GM12865 (cell line): ENCODE data around the gene GRK3.
A peak's percentile ranks its signal among the peaks of the same experiment; 100 is the strongest.

Source experiments
- DNase-seq: peaks from one replicate; pipeline ENCODE4 v3.0.0; 2010; ENCODE audit warnings: low read depth
- H3K4me3 ChIP-seq: 2 replicates; pipeline ENCODE4 v1.5.1; 2011; ENCODE audit warnings: mild to moderate bottlenecking, low read depth, low read length, control low read depth
- TF ChIP-seq, protein P1 (sequence below): IDR thresholded peaks from 2 replicates; pipeline ENCODE4 v1.5.1; 2011; ENCODE audit warnings: low read length, control low read depth, low read depth, inconsistent platforms; ENCODE audit not compliant: insufficient read depth; ENCODE audit errors: missing control alignments

Gene GRK3

DNA sequence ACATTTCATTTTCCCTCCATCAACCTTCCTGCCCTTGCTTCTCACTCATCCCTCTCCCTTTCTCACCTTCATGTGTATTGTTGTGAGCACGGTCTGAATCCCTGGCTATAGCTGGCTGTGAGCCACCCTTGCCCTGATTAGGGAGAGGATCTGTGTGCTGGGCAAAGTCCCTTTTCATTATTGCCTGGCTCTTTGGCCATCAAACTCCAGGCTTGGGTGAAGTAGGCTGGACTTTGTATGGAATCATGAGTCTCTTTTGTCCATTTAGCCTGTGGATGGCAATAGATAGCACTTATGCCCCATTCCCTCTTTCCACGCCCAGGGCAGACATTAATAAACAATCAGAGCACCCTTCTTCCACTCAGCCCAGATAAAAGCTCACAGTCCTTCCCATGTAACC is 184.2 kb downstream of the GRK3 start:
- H3K4me3 ChIP-seq: no peak overlapping the region
- DNase-seq: no peak
- TF ChIP-seq, protein P1, sequence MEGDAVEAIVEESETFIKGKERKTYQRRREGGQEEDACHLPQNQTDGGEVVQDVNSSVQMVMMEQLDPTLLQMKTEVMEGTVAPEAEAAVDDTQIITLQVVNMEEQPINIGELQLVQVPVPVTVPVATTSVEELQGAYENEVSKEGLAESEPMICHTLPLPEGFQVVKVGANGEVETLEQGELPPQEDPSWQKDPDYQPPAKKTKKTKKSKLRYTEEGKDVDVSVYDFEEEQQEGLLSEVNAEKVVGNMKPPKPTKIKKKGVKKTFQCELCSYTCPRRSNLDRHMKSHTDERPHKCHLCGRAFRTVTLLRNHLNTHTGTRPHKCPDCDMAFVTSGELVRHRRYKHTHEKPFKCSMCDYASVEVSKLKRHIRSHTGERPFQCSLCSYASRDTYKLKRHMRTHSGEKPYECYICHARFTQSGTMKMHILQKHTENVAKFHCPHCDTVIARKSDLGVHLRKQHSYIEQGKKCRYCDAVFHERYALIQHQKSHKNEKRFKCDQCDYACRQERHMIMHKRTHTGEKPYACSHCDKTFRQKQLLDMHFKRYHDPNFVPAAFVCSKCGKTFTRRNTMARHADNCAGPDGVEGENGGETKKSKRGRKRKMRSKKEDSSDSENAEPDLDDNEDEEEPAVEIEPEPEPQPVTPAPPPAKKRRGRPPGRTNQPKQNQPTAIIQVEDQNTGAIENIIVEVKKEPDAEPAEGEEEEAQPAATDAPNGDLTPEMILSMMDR: no peak

DNA sequence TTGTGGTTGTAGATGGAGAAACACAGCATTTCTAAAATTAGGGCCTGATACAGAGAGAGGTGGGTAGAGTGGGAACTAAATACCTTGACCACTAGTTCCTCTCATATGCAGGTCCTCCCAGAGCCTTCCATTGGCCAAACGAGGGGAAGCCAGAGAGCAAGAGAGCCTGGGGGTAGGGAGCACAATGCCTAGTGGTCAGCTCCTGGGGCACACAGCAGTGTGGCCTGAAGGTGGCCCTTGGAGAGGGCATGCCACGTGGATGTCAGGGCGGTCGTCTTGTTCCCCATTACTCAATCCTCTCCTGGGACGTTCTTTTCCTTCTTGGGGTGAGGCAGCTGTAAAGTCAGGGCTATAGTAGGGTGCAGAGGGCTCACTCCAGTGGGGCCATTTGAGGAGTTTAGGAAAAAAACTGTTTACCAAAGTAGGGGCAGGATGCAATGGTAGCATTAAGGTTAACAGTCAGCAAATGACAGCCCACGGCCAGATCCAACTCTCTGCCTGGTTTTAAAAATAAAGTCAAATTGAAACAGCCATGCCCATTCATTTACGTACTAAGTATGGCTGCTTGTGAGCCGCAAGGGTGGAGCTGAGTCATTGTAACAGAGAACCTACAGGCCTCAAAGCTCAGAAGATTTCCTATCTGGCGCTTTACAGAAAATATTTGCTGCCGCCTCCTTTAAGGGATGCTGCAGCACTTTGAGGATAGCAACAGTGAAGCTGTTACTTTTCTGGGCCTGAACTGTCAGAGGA is 185.1 kb downstream of the GRK3 start:
- no peak overlapping the region for H3K4me3 ChIP-seq
- DNase-seq: peak; percentile 88
- TF ChIP-seq, protein P1: no peak

DNA sequence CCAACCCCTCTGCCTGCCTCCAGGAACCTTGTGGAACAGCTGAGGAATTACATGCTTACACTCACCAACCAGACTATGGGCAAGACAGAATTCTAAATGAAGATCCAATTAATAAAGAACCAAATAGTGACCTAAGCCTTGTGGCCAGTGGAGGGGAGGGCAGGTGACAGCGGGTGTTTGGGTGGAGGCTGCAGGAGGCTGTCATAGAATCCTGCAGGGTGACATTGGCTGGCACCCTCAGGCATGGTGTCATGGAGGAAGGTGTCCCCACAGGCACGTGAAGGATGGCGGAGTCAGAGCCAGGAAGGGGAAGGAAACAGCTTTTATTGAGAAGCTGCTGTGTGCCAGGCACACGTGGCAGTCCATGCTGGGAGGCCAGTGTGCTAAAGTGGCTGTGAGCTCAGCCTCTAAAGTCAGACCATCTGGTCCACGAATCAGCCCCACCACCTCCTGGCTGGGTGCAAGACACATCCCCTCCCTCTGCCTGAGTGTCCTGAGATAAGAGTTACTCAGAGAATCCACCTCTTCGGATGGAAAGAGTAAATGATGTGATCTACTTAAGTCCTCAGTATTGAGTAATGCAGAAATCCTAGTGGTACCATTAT is 186.2 kb downstream of the GRK3 start:
- TF ChIP-seq, protein P1: no peak
- DNase-seq: no peak
- H3K4me3 ChIP-seq: no peak overlapping the region

DNA sequence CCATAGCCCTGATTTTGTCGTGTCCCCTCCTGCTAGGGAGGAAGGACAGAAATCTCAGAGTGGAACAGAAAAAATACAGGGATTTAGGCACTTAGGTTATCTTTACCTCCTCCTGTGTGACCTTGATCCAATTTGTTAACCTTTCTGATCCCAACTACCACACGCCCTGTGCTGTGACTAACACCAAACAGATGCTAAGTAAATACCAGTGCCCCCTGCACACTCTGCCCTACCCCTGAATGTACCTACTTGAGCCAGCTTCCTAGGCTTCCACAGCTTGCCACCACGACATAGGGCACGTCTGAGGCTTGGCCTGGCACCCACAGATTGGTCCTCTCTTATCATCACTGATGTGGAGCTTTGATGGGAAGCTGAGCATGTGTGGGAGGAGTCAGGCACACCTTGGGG is 186.7 kb downstream of the GRK3 start:
- TF ChIP-seq, protein P1: no peak
- DNase-seq: no peak
- H3K4me3 ChIP-seq: no peak overlapping the region

DNA sequence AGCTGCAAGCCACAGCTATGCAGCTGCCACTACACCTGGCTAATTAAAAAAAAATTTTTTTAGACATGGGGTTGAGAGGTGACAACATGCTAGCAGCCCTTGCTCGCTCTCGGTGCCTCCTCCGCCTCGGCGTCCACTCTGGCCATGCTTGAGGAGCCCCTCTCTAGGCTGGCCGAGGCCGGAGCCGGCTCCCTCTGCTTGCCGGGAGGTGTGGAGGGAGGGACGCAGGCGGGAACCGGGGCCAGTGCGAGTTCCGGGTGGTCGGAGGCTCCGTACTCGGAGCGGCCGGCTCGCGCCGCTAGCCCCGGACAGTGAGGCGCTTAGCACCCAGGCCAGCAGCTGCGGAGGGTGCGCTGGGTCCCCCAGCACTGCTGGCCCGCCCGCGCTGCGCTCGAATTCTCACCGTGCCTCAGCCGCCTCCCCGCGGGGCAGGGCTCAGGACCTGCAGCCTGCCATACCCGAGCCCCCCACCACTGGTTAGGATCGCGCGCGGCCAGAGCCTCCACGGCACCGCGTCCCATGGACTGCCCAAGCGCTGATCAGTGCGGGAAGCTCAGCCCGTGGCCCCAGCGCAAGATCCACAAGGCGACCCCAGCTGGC is 188.2 kb downstream of the GRK3 start:
- no peak for DNase-seq
- H3K4me3 ChIP-seq: no peak overlapping the region

DNA sequence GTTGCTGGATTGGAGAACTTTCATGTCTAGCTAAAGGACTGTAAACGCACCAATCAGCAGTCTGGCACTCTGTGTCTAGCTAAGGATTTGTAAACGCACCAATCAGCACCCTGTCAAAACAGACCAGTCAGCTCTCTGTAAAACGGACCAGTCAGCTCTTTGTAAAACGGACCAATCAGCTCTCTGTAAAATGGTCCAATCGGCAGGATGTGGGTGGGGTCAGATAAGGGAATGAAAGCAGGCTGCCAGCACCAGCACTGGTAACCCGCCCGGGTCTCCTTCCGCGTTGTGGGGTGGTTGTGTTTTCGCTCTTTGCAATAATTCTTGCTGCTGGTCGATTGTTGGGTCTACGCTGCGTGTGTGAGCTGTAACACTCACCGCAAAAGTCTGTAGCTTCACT is 188.8 kb downstream of the GRK3 start:
- TF ChIP-seq, protein P1: no peak
- no peak overlapping the region for H3K4me3 ChIP-seq
- no peak for DNase-seq

More for the DNA sequence above, 188.2 kb downstream of the GRK3 start:
- TF ChIP-seq, protein P1: no peak
